ENCODE results near the gene SMG7.

DNA sequence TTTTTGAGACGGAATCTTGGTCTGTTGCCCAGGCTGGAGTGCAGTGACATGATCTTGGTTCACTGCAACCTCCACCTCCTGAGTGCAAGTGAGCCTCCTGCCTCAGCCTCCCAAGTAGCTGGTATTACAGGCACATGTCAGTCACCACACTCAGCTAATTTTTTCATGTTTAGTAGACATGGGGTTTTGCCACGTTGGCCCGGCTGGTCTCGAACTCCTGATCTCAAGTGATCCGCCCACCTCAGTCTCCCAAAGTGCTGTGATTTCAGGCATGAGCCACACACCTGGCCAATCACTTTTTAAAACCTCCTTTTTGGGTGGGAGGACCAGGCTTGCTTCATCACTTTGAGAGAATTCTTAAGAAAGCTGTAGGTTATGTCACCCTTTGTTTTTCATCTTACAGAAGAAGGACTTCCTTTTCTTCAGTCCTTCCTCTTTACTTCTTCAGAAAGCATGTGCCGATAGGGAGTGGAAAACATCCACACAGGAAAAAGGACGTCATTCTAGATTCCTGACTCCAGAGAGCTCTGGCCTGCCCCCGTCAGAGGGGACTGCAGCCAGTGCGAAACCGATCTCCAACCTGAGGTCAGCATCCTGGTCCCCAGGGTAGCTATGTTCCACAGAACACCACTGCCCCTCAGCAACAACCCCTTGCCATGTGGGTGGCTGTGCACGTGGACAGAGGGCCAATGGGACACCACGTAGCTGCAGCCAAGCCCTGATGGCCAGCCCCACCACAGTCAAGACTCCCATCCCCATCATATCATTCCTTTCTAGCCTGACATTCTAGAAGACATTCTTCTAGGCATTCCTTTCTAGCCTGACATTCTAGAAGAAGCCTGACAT lies 96.1 kb downstream of the SMG7 start:
- TF ChIP-seq GATA2 (IDR thresholded peaks at IDR 0.05; ENCODE audit: low read depth, low read length), result no peak
- no peak for TF ChIP-seq GATA3 (IDR thresholded peaks at IDR 0.05; ENCODE audit: low read depth, low read length)
